GM23338 (cell line): ENCODE data around the gene IFIT1B.

ENCODE experiments used
- CREB1 ChIP-seq: fragments of 250-450 bp; sonication (Bioruptor Pico); IDR thresholded peaks from 2 replicates; pipeline ENCODE4 v1.5.0; 2020; ENCODE audit warnings: low read depth, mild to moderate bottlenecking, moderate library complexity
- EZH2 ChIP-seq: fragments of 200-600 bp; sonication (generic); IDR thresholded peaks from one replicate; pipeline ENCODE4 v1.8.0; 2017; ENCODE audit warnings: antibody characterized with exemption, mild to moderate bottlenecking, low read depth; ENCODE audit not compliant: unreplicated experiment
- EZH2phosphoT487 ChIP-seq: fragments of 200-600 bp; sonication (generic); IDR thresholded peaks from one replicate; pipeline ENCODE4 v1.8.1; 2018; ENCODE audit warnings: antibody characterized with exemption; ENCODE audit not compliant: unreplicated experiment
- JUNB ChIP-seq: IDR thresholded peaks from one replicate; pipeline ENCODE4 v1.6.1; 2016; ENCODE audit warnings: antibody characterized with exemption; ENCODE audit not compliant: unreplicated experiment
- NANOG ChIP-seq: IDR thresholded peaks from 2 replicates; pipeline ENCODE4 v1.6.1; 2016; ENCODE audit warnings: antibody characterized with exemption, borderline replicate concordance
- POLR2AphosphoS5 ChIP-seq: IDR thresholded peaks from 2 replicates; pipeline ENCODE4 v1.6.1; 2016; ENCODE audit warnings: antibody characterized with exemption, low read depth
- ZNF331 ChIP-seq: fragments of 250-450 bp; sonication (Bioruptor Pico); IDR thresholded peaks from 2 replicates; pipeline ENCODE4 v1.5.0; 2020; ENCODE audit warnings: low read depth, mild to moderate bottlenecking, moderate library complexity
- TF ChIP-seq, protein P1 (sequence below), 2 experiments: fragments of 200-600 bp in 1 of 2; sonication (generic) in 1 of 2; conservative IDR thresholded peaks; 2 replicates each; pipeline versions ENCODE4 v1.5.1 to v1.6.1; 2016 to 2017; ENCODE audit warnings: antibody characterized with exemption in 2 of 2, low read depth in 2 of 2, mild to moderate bottlenecking in 2 of 2, moderate library complexity in 1 of 2
- TF ChIP-seq, protein P2 (sequence below): IDR thresholded peaks from 2 replicates; pipeline ENCODE4 v1.6.1; 2016; ENCODE audit warnings: antibody characterized with exemption
- TF ChIP-seq, protein P3 (sequence below): IDR thresholded peaks from one replicate; pipeline ENCODE4 v1.6.1; 2018; ENCODE audit warnings: antibody characterized with exemption; ENCODE audit not compliant: unreplicated experiment

DNA sequence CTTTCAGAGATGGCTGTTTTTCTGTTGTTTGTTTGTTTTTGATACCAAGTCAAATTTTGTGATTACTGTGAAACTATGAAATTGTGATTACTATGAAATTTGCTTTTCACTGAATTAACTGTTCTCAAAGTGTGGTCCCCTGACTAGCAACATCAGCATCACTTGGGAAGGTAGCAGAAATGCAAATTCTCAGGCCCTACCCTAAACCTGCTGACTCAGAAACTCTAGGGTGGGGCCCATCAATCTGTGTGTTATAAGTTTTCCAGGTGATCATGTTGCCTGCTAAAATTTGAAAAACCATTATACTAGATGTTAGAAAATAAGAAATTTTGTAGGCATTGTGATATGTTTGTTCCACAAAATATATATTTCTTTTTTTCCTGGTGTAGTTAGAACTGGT is 1.2 kb downstream of the IFIT1B start:
- TF ChIP-seq POLR2AphosphoS5, result no peak
- no peak for TF ChIP-seq EZH2
- TF ChIP-seq NANOG, result no peak
- no peak for TF ChIP-seq CREB1 (CRISPR knock-in tag)
- TF ChIP-seq, protein P1, sequence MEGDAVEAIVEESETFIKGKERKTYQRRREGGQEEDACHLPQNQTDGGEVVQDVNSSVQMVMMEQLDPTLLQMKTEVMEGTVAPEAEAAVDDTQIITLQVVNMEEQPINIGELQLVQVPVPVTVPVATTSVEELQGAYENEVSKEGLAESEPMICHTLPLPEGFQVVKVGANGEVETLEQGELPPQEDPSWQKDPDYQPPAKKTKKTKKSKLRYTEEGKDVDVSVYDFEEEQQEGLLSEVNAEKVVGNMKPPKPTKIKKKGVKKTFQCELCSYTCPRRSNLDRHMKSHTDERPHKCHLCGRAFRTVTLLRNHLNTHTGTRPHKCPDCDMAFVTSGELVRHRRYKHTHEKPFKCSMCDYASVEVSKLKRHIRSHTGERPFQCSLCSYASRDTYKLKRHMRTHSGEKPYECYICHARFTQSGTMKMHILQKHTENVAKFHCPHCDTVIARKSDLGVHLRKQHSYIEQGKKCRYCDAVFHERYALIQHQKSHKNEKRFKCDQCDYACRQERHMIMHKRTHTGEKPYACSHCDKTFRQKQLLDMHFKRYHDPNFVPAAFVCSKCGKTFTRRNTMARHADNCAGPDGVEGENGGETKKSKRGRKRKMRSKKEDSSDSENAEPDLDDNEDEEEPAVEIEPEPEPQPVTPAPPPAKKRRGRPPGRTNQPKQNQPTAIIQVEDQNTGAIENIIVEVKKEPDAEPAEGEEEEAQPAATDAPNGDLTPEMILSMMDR (conservative IDR thresholded peaks at IDR 0.05; ENCODE audit: low read depth in 2 of 2), result no peak
- TF ChIP-seq, protein P2, sequence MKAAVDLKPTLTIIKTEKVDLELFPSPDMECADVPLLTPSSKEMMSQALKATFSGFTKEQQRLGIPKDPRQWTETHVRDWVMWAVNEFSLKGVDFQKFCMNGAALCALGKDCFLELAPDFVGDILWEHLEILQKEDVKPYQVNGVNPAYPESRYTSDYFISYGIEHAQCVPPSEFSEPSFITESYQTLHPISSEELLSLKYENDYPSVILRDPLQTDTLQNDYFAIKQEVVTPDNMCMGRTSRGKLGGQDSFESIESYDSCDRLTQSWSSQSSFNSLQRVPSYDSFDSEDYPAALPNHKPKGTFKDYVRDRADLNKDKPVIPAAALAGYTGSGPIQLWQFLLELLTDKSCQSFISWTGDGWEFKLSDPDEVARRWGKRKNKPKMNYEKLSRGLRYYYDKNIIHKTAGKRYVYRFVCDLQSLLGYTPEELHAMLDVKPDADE, result no peak
- TF ChIP-seq, protein P3, sequence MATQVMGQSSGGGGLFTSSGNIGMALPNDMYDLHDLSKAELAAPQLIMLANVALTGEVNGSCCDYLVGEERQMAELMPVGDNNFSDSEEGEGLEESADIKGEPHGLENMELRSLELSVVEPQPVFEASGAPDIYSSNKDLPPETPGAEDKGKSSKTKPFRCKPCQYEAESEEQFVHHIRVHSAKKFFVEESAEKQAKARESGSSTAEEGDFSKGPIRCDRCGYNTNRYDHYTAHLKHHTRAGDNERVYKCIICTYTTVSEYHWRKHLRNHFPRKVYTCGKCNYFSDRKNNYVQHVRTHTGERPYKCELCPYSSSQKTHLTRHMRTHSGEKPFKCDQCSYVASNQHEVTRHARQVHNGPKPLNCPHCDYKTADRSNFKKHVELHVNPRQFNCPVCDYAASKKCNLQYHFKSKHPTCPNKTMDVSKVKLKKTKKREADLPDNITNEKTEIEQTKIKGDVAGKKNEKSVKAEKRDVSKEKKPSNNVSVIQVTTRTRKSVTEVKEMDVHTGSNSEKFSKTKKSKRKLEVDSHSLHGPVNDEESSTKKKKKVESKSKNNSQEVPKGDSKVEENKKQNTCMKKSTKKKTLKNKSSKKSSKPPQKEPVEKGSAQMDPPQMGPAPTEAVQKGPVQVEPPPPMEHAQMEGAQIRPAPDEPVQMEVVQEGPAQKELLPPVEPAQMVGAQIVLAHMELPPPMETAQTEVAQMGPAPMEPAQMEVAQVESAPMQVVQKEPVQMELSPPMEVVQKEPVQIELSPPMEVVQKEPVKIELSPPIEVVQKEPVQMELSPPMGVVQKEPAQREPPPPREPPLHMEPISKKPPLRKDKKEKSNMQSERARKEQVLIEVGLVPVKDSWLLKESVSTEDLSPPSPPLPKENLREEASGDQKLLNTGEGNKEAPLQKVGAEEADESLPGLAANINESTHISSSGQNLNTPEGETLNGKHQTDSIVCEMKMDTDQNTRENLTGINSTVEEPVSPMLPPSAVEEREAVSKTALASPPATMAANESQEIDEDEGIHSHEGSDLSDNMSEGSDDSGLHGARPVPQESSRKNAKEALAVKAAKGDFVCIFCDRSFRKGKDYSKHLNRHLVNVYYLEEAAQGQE, result no peak
- TF ChIP-seq JUNB, result no peak
- TF ChIP-seq EZH2phosphoT487, result no peak
- no peak for TF ChIP-seq ZNF331 (CRISPR knock-in tag)
